Nephron progenitor cell (in vitro differentiated cells): ENCODE data around the gene TNFRSF18.

Source experiments
- DNase-seq: peaks from one replicate; pipeline ENCODE4 v3.0.0; 2021
- H3K27ac Mint-ChIP-seq: 2 replicates; pipeline ENCODE4 v1.8.0; 2021; ENCODE audit warnings: mild to moderate bottlenecking, moderate library complexity, mixed read lengths
- H3K27me3 Mint-ChIP-seq: 2 replicates; pipeline ENCODE4 v1.8.0; 2021; ENCODE audit warnings: mild to moderate bottlenecking, low read depth, mixed read lengths; ENCODE audit not compliant: poor library complexity
- H3K36me3 Mint-ChIP-seq: 2 replicates; pipeline ENCODE4 v1.8.0; 2021; ENCODE audit warnings: low read depth, mixed read lengths
- H3K4me1 Mint-ChIP-seq: 2 replicates; pipeline ENCODE4 v1.8.0; 2021; ENCODE audit warnings: mixed read lengths
- H3K4me3 Mint-ChIP-seq: 2 replicates; pipeline ENCODE4 v1.8.0; 2021; ENCODE audit warnings: mild to moderate bottlenecking, moderate library complexity, mixed read lengths
- H3K9me3 Mint-ChIP-seq: 2 replicates; pipeline ENCODE4 v1.8.0; 2021; ENCODE audit warnings: mild to moderate bottlenecking, moderate library complexity, mixed read lengths
- TF ChIP-seq, protein P1 (sequence below): fragments of 200-600 bp; sonication (generic); IDR thresholded peaks from 2 replicates; pipeline ENCODE4 v1.5.0; 2021; ENCODE audit warnings: antibody characterized with exemption

The TNFRSF18 gene

DNA sequence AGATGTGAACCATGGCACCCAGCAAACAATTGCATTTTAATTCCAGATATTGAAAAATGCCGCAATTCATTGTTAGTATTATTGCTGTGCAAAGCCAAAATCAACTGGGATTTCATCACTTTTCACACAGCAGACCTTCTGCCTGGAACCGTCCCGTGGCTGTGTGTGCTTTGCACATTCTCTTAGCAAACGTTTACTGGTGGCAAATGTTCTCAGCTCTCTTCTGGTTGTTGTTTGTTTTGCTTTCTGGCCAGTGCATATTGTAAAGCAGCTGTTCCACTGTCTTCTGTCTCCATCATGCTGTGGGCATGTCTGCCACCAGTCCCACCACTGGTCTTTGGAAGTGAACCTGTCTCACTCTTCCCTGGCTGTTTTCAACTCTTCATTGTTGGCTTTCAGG lies 52.5 kb downstream of the TNFRSF18 start:
- no peak for DNase-seq
- TF ChIP-seq, protein P1, sequence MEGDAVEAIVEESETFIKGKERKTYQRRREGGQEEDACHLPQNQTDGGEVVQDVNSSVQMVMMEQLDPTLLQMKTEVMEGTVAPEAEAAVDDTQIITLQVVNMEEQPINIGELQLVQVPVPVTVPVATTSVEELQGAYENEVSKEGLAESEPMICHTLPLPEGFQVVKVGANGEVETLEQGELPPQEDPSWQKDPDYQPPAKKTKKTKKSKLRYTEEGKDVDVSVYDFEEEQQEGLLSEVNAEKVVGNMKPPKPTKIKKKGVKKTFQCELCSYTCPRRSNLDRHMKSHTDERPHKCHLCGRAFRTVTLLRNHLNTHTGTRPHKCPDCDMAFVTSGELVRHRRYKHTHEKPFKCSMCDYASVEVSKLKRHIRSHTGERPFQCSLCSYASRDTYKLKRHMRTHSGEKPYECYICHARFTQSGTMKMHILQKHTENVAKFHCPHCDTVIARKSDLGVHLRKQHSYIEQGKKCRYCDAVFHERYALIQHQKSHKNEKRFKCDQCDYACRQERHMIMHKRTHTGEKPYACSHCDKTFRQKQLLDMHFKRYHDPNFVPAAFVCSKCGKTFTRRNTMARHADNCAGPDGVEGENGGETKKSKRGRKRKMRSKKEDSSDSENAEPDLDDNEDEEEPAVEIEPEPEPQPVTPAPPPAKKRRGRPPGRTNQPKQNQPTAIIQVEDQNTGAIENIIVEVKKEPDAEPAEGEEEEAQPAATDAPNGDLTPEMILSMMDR = no peak

More for the DNA sequence above, 52.5 kb downstream of the TNFRSF18 start:
- Mint-ChIP-seq H3K9me3 (peaks cover 35% of the 10 kb centered on the region), H3K4me3 (no peak overlapping the region), H3K27me3 (peaks cover 12% of the 10 kb centered on the region), H3K27ac (no peak overlapping the region), H3K4me1 (no peaks in the 10 kb centered on the region), H3K36me3 (peaks cover 19% of the 10 kb centered on the region)
